GM23338 (cell line): ENCODE results near the gene ARHGEF10L. TPM values are rescaled to one million over a fixed set of nuclear protein-coding genes. Genes with fewer than 3 reads are reported as not detected.

Experiments used
- ATAC-seq: fragments of 200-7000 bp; cut with Tn5 transposase; 3 replicates; pipeline ENCODE4 v1.9.1; 2020
- DNase-seq: peaks from one replicate; pipeline ENCODE4 v3.0.0-alpha.2; 2015; ENCODE audit warnings: low spot score
- H2AFZ ChIP-seq: fragments of 200-600 bp; sonication (generic); 2 replicates; pipeline ENCODE4 v1.8.0; 2016; ENCODE audit warnings: antibody characterized with exemption, mild to moderate bottlenecking, moderate library complexity
- H3F3A ChIP-seq: fragments of 200-600 bp; sonication (generic); replicated peaks from 2 replicates; pipeline ENCODE4 v1.8.0; 2017; ENCODE audit warnings: antibody characterized with exemption, mixed run types, low read depth
- H3K27ac ChIP-seq: fragments of 200-600 bp; sonication (generic); 2 replicates; pipeline ENCODE4 v1.6.1; 2016; ENCODE audit warnings: low read depth
- H3K27me3 ChIP-seq: fragments of 200-600 bp; sonication (generic); 2 replicates; pipeline ENCODE4 v1.8.0; 2016; ENCODE audit warnings: mild to moderate bottlenecking, mixed run types, moderate library complexity; ENCODE audit not compliant: insufficient read depth
- H3K36me3 ChIP-seq: fragments of 200-600 bp; sonication (generic); 2 replicates; pipeline ENCODE4 v1.8.0; 2016; ENCODE audit warnings: mild to moderate bottlenecking; ENCODE audit not compliant: insufficient read depth
- H3K4me1 ChIP-seq: fragments of 200-600 bp; sonication (generic); 2 replicates; pipeline ENCODE4 v1.8.0; 2016; ENCODE audit warnings: mild to moderate bottlenecking, moderate library complexity; ENCODE audit not compliant: insufficient read depth
- H3K4me2 ChIP-seq: fragments of 200-600 bp; sonication (generic); 2 replicates; pipeline ENCODE4 v1.7.1; 2017; ENCODE audit warnings: mixed run types
- H3K4me3 ChIP-seq: fragments of 200-600 bp; sonication (generic); 2 replicates; pipeline ENCODE4 v1.6.1; 2016; ENCODE audit warnings: mixed run types
- H3K79me2 ChIP-seq: fragments of 200-600 bp; sonication (generic); replicated peaks from 2 replicates; pipeline ENCODE4 v1.8.0; 2017; ENCODE audit warnings: mild to moderate bottlenecking; ENCODE audit not compliant: insufficient read depth
- H3K9me2 ChIP-seq: fragments of 200-600 bp; sonication (generic); 2 replicates; pipeline ENCODE4 v1.8.0; 2017; ENCODE audit not compliant: insufficient read depth
- H4K20me1 ChIP-seq: fragments of 200-600 bp; sonication (generic); replicated peaks from 2 replicates; pipeline ENCODE4 v1.8.0; 2017; ENCODE audit warnings: mild to moderate bottlenecking; ENCODE audit not compliant: insufficient read depth
- H3K27ac Mint-ChIP-seq: 2 replicates; pipeline ENCODE4 v1.8.0; 2020; ENCODE audit warnings: inconsistent platforms, mild to moderate bottlenecking, moderate library complexity, mixed read lengths
- H3K27me3 Mint-ChIP-seq: 3 replicates; pipeline ENCODE4 v1.8.0; 2022; ENCODE audit warnings: low read depth, mild to moderate bottlenecking, moderate library complexity, mixed read lengths, inconsistent platforms; ENCODE audit not compliant: insufficient read depth, poor library complexity
- H3K36me3 Mint-ChIP-seq: 3 replicates; pipeline ENCODE4 v1.8.0; 2021; ENCODE audit warnings: low read depth, mild to moderate bottlenecking, inconsistent platforms, moderate library complexity, mixed read lengths
- H3K4me1 Mint-ChIP-seq: 3 replicates; pipeline ENCODE4 v1.8.0; 2020; ENCODE audit warnings: mild to moderate bottlenecking, inconsistent platforms, mixed read lengths
- H3K4me3 Mint-ChIP-seq: 3 replicates; pipeline ENCODE4 v1.8.0; 2021; ENCODE audit warnings: moderate library complexity, mild to moderate bottlenecking, inconsistent platforms, mixed read lengths
- H3K9me3 Mint-ChIP-seq: 3 replicates; pipeline ENCODE4 v1.8.0; 2020; ENCODE audit warnings: moderate library complexity, mild to moderate bottlenecking, inconsistent platforms, mixed read lengths
- ETS1 ChIP-seq: IDR thresholded peaks from 2 replicates; pipeline ENCODE4 v1.6.1; 2016; ENCODE audit warnings: antibody characterized with exemption
- POLR2AphosphoS5 ChIP-seq: IDR thresholded peaks from 2 replicates; pipeline ENCODE4 v1.6.1; 2016; ENCODE audit warnings: antibody characterized with exemption, low read depth
- STAT1 ChIP-seq: IDR thresholded peaks from one replicate; pipeline ENCODE4 v1.6.1; 2016; ENCODE audit warnings: antibody characterized with exemption; ENCODE audit not compliant: unreplicated experiment
- ZNF331 ChIP-seq: fragments of 250-450 bp; sonication (Bioruptor Pico); IDR thresholded peaks from 2 replicates; pipeline ENCODE4 v1.5.0; 2020; ENCODE audit warnings: low read depth, mild to moderate bottlenecking, moderate library complexity
- ZNF462 ChIP-seq: fragments of 250-450 bp; sonication (Bioruptor Pico); IDR thresholded peaks from 2 replicates; pipeline ENCODE4 v1.5.0; 2020; ENCODE audit warnings: mild to moderate bottlenecking, moderate library complexity
- polyA plus RNA-seq: library from polyadenylated mRNA; unstranded; fragments of >200 nt; fragmentation: Nextera tagmentation; extraction: Ambion mirVana; gene quantifications from 2 replicates; pipeline ENCODE4 v1.2.1, GENCODE V29; 2016
- total RNA-seq: library from RNA; depleted of rRNA; stranded (reverse); fragments of >200 nt; shearing (Covaris generic); gene quantifications from 2 replicates; pipeline ENCODE4 v1.2.3, GENCODE V29; 2014

The ARHGEF10L gene
- total and polyA plus RNA-seq, 2 experiments from 2014 or later = 12.1 to 46.8 TPM

GRCh38 chr1:17511188-17511587 is 28.3 kb upstream of the ARHGEF10L start (continued):
- TF ChIP-seq ZNF462 (CRISPR knock-in tag) (no peak), ETS1 (no peak)

GRCh38 chr1:17513131-17513530 is 26.4 kb upstream of the ARHGEF10L start:
- Histone ChIP-seq H2AFZ (no peak overlapping the region), H3K4me3 (no peak overlapping the region), H3K36me3 (no peaks in the 10 kb centered on the region), H3K9me2 (no peaks in the 10 kb centered on the region), H3K27ac (no peak overlapping the region), H3K4me2 (no peak overlapping the region), H3K4me1 (peaks cover 17% of the 10 kb centered on the region), H4K20me1 (no peaks in the 10 kb centered on the region), H3F3A (peaks cover 9% of the 10 kb centered on the region; the same call in 1 of the 2 replicates), H3K79me2 (no peaks in the 10 kb centered on the region), H3K27me3 (no peaks in the 10 kb centered on the region)
- Mint-ChIP-seq H3K36me3 (no peaks in the 10 kb centered on the region), H3K4me3 (no peak overlapping the region), H3K4me1 (peaks cover 17% of the 10 kb centered on the region), H3K27me3 (peaks cover 9% of the 10 kb centered on the region), H3K27ac (no peak overlapping the region), H3K9me3 (no peaks in the 10 kb centered on the region)
- ATAC-seq = no peak
- DNase-seq = no peak
- TF ChIP-seq STAT1 = no peak
- TF ChIP-seq ZNF331 (CRISPR knock-in tag) = no peak
- no peak for TF ChIP-seq POLR2AphosphoS5
- TF ChIP-seq ZNF462 (CRISPR knock-in tag) = no peak
